D721Med (cell line): ENCODE measurements around the gene WLS.
"Not testable (repeated sequence)": the region's sequence is repeated elsewhere in the genome, so short reads cannot be mapped to it uniquely, and the experiment has no call there.

Experiments
- DNase-seq: peaks from one replicate; pipeline ENCODE4 v3.0.0; 2011; ENCODE audit warnings: low spot score; ENCODE audit not compliant: insufficient read length
- FAIRE-seq: peaks from 2 replicates; lab custom pipeline; 2011; peaks lifted over from hg19 to GRCh38; lab: Jason Lieb, UNC
- CTCF ChIP-seq: IDR thresholded peaks from 2 replicates; pipeline ENCODE4 v1.5.1; 2012; ENCODE audit warnings: mild to moderate bottlenecking, control low read depth; ENCODE audit not compliant: insufficient read depth; ENCODE audit errors: missing control alignments

WLS gene

GRCh38 chr1:68175621-68176398, 56.5 kb downstream of the WLS start:
- FAIRE-seq (no peak), DNase-seq (no peak)
- no peak for TF ChIP-seq CTCF

- DNase-seq, result no peak
- no peak for TF ChIP-seq CTCF
- no peak for FAIRE-seq
Observed at GRCh38 chr1:68174738-68175113, 57.6 kb downstream of the WLS start.

GRCh38 chr1:68173936-68174737, 58.2 kb downstream of the WLS start:
- no peak for DNase-seq
- TF ChIP-seq CTCF, result no peak
- FAIRE-seq, result no peak

- DNase-seq, result no peak
- no peak for TF ChIP-seq CTCF
- no peak for FAIRE-seq
Observed at GRCh38 chr1:68173283-68173935, 58.9 kb downstream of the WLS start.

- FAIRE-seq, result not testable (repeated sequence)
Observed at GRCh38 chr1:68171795-68172194, 60.5 kb downstream of the WLS start.

GRCh38 chr1:68168545-68169171, 63.7 kb downstream of the WLS start:
- TF ChIP-seq CTCF, result no peak
- FAIRE-seq, result no peak
- DNase-seq, result no peak

More at GRCh38 chr1:68171795-68172194, 60.5 kb downstream of the WLS start:
- DNase-seq, result not testable (repeated sequence)

- FAIRE-seq (no peak), DNase-seq (no peak)
- no peak for TF ChIP-seq CTCF
Observed at GRCh38 chr1:68167211-68167610, 65.1 kb downstream of the WLS start.
